AG10803 (cell line): ENCODE results near the gene ERCC8.
A peak's percentile ranks its signal among the peaks of the same experiment; 100 is the strongest.

Source experiments
- DNase-seq: peaks from one replicate; pipeline ENCODE4 v3.0.0; 2010; ENCODE audit warnings: low read depth
- H3K4me3 ChIP-seq: 2 replicates; pipeline ENCODE4 v1.5.1; 2011; ENCODE audit warnings: mild to moderate bottlenecking, low read length, control low read depth
- TF ChIP-seq, protein P1 (sequence below): conservative IDR thresholded peaks from 2 replicates; pipeline ENCODE4 v1.5.1; 2011; ENCODE audit warnings: mild to moderate bottlenecking, low read length, control low read depth, inconsistent platforms

The ERCC8 gene

DNA sequence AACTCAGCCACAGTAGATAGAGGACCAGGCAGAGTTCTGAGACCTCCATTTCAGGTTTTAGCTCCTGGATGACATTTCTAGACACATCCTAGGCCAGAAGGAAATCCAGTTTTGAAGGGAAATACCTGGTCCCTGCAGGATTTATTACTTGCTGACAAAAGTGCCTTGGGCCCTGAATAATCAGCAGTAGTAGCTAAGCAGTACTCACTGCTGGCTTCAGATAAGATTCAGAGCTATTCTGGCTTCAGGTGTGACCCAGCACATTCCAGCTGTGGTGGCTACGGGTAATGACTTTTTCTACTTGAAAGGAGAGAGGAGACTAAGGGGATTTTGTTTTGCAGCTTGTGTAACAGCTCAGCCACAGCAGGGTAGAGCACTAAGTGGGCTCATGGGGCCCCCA, 34.1 kb upstream of the ERCC8 start:
- H3K4me3 ChIP-seq, result no peak overlapping the region
- DNase-seq, result no peak
- TF ChIP-seq, protein P1, sequence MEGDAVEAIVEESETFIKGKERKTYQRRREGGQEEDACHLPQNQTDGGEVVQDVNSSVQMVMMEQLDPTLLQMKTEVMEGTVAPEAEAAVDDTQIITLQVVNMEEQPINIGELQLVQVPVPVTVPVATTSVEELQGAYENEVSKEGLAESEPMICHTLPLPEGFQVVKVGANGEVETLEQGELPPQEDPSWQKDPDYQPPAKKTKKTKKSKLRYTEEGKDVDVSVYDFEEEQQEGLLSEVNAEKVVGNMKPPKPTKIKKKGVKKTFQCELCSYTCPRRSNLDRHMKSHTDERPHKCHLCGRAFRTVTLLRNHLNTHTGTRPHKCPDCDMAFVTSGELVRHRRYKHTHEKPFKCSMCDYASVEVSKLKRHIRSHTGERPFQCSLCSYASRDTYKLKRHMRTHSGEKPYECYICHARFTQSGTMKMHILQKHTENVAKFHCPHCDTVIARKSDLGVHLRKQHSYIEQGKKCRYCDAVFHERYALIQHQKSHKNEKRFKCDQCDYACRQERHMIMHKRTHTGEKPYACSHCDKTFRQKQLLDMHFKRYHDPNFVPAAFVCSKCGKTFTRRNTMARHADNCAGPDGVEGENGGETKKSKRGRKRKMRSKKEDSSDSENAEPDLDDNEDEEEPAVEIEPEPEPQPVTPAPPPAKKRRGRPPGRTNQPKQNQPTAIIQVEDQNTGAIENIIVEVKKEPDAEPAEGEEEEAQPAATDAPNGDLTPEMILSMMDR, result no peak

DNA sequence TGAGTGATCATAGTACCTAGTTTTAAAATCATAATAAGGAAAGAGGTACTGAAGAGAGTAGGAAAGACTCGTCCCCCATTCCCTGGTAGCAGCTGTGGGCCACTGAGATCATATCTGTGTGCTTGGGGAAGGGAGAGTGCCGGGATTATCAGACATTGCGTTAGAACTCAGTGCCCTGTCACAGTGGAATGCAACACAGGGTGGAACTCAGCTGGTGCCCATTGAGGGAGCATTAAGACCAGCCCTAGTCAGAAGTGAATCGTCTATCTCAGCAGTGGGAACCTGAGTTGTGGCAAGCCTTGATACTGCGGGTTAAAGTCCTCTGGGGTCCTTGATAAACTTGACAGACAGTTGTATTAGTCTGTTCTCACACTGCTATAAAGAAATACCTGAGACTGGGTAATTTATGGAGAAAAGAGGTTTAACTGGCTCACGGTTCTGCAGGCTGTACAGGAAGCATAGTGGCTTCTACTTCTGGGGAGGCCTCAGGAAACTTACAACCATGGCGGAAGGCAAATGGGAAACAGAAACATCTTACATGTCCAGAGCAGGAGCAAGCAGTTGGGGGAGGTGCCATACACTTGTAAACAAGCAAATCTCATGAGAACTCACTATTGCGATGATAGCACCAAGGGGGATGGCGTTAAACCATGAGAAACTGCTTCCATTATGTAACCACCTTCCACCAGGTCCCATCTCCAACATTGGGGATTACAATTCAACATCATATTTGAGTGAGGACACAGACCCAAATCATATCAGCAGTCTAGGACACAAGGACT, 33.3 kb upstream of the ERCC8 start:
- no peak for DNase-seq
- H3K4me3 ChIP-seq, result no peak overlapping the region
- TF ChIP-seq, protein P1, result no peak

DNA sequence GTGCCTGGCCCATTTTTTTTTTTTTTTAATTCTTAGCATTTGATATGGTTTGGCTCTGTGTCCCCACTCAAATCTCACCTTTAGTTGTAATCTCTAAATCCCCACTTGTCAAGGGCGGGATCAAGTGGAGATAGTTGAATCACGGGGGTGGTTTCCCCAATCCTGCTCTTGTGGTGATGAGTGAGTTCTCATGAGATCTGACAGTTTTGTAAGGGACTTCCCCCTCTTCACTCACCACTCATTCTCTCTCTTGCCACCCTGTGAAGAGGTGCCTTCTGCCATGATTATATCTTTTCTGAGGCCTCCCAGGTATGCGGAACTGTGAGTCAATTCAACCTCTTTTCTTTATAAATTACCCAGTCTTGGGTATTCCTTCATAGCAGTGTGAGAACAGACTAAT, 27.4 kb upstream of the ERCC8 start:
- DNase-seq, result no peak
- TF ChIP-seq, protein P1, result no peak
- no peak overlapping the region for H3K4me3 ChIP-seq

DNA sequence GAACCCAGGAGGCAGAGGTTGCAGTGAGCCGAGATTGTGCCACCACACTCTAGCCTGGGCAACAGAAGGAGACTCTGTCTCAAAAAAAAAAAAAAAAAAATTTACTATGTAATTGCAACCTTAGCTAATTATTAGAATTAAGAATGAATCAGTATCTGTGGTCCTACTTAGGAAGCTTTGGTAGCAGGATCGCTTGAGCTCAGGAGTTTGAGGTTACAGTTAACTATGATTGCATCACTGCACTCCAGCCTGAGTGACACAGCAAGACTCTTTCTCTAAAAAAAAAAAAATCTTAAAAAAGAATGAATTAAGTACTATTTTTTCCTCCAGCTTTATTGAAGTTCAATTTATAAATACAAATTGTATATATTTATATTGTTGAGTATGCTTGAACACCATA, 16.8 kb upstream of the ERCC8 start:
- no peak overlapping the region for H3K4me3 ChIP-seq
- TF ChIP-seq, protein P1, result no peak
- peak; percentile 67 for DNase-seq

DNA sequence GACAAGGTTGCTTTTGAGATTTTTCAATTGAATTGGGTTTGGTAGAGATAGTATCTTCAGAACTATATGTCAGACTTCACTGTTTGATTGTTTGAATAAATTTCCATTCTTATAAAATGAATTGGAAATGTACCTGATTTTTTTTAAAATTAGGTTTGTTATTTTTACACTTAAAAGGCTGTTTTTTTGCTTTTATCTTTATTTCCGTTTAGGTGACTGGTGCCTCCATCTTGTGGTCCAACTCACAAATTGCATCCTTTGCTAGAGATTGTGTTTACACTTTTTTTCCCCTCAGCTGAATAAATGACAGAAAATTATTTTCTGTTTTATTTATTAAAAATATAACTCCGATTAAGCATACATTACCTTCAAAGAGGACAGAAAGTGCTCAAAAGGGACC, 15.7 kb upstream of the ERCC8 start:
- peak; percentile 14 for DNase-seq
- TF ChIP-seq, protein P1, result peak; percentile 64
- no peak overlapping the region for H3K4me3 ChIP-seq

DNA sequence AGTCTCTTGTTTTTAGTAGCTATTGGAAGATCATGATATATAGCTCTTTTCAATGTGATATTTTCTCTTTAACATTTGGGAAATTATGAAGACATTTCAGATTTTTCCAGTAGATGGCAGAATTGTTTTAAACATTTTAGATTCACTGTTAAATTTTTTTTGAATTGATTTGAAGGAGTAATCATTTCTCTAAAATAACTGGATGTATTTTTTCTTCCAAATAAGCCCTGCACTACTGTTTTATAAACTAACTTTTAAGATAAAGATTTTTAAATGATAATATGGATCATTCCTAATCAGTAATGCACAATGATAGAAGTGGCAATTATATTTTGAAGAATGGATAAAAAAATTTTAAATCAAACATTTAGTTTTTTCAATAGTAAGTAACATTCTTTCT, 14.3 kb upstream of the ERCC8 start:
- no peak overlapping the region for H3K4me3 ChIP-seq
- DNase-seq, result peak; percentile 29
- TF ChIP-seq, protein P1, result peak; percentile 52

DNA sequence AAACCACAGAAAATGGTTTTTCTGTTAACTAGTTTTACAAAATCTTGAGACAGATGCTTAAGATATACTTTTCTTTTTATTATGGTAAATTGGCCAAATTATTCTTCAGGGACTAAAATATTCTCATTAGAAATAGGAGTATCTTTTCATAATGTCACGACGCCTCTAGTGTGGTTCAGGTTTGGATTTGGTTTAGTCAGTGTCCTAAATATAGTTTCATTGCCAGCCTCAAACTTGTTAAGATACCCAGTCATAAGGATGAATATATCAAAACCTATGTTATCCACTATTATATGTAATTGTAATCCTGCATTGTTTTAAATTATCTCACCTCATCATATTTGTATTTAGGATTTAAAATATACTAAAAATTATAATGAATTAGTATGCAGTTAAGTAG, 13.8 kb upstream of the ERCC8 start:
- no peak for DNase-seq
- H3K4me3 ChIP-seq, result no peak overlapping the region

More for the DNA sequence above, 13.8 kb upstream of the ERCC8 start:
- TF ChIP-seq, protein P1, result no peak
